Mucosa of rectum (tissue), 2 donors: ENCODE results near the gene PKP4.
"Not testable (repeated sequence)": the region's sequence is repeated elsewhere in the genome, so short reads cannot be mapped to it uniquely, and the experiment has no call there.

Experiments used
- H3K27ac ChIP-seq, 2 donors: one replicate each; pipeline ENCODE4 v1.7.0; 2013; ENCODE audit warnings: inconsistent platforms in 2 of 2, low read depth in 2 of 2, low read length in 2 of 2
- H3K27me3 ChIP-seq, 2 donors: one replicate each; pipeline ENCODE4 v1.7.0; 2013; ENCODE audit warnings: low read length in 2 of 2; ENCODE audit not compliant: control insufficient read depth in 2 of 2, insufficient read depth in 2 of 2
- H3K36me3 ChIP-seq, 2 donors: one replicate each; pipeline ENCODE4 v1.7.0; 2013; ENCODE audit warnings: low read length in 2 of 2; ENCODE audit not compliant: control insufficient read depth in 2 of 2, insufficient read depth in 2 of 2
- H3K4me1 ChIP-seq, 2 donors: one replicate each; pipeline ENCODE4 v1.7.0; 2013; ENCODE audit warnings: low read length in 2 of 2, mild to moderate bottlenecking in 1 of 2; ENCODE audit not compliant: control insufficient read depth in 2 of 2, insufficient read depth in 2 of 2
- H3K4me3 ChIP-seq, 2 donors: one replicate each; pipeline ENCODE4 v1.7.0; 2013; ENCODE audit warnings: low read length in 2 of 2
- H3K9ac ChIP-seq, 2 donors: one replicate each; pipeline ENCODE4 v1.7.0; 2013; ENCODE audit warnings: low read length in 2 of 2, low read depth in 1 of 2, mild to moderate bottlenecking in 1 of 2
- H3K9me3 ChIP-seq, 2 donors: one replicate each; pipeline ENCODE4 v1.7.0; 2013; ENCODE audit warnings: low read length in 2 of 2; ENCODE audit not compliant: control insufficient read depth in 2 of 2
- donor health status: healthy.
- donor health status: Normal muscosa, but diverticular disease.

The PKP4 gene

GRCh38 chr2:158702740-158703139, 246.0 kb downstream of the PKP4 start:
- Histone ChIP-seq H3K9ac (no peak overlapping the region), H3K9me3 (peaks cover 3% of the 10 kb centered on the region in 2 donors), H3K27ac (no peak overlapping the region), H3K36me3 (no peaks in the 10 kb centered on the region), H3K27me3 (no peaks in the 10 kb centered on the region), H3K4me3 (no peak overlapping the region), H3K4me1 (no peaks in the 10 kb centered on the region)

GRCh38 chr2:158704724-158705465, 248.1 kb downstream of the PKP4 start:
- H3K9ac ChIP-seq, H3K4me3 ChIP-seq, H3K36me3 ChIP-seq: not testable (repeated sequence)

GRCh38 chr2:158712791-158713522, 256.2 kb downstream of the PKP4 start:
- Histone ChIP-seq H3K36me3 (no peaks in the 10 kb centered on the region), H3K9ac (no peak overlapping the region), H3K4me3 (no peak overlapping the region), H3K27me3 (no peaks in the 10 kb centered on the region), H3K4me1 (peaks cover 0 to 8% of the 10 kb centered on the region in 2 donors), H3K27ac (no peak overlapping the region), H3K9me3 (peaks cover 0 to 2% of the 10 kb centered on the region in 2 donors)

More at GRCh38 chr2:158704724-158705465, 248.1 kb downstream of the PKP4 start:
- not testable (repeated sequence) for H3K27ac ChIP-seq, H3K9me3 ChIP-seq, H3K27me3 ChIP-seq, H3K4me1 ChIP-seq

DNA sequence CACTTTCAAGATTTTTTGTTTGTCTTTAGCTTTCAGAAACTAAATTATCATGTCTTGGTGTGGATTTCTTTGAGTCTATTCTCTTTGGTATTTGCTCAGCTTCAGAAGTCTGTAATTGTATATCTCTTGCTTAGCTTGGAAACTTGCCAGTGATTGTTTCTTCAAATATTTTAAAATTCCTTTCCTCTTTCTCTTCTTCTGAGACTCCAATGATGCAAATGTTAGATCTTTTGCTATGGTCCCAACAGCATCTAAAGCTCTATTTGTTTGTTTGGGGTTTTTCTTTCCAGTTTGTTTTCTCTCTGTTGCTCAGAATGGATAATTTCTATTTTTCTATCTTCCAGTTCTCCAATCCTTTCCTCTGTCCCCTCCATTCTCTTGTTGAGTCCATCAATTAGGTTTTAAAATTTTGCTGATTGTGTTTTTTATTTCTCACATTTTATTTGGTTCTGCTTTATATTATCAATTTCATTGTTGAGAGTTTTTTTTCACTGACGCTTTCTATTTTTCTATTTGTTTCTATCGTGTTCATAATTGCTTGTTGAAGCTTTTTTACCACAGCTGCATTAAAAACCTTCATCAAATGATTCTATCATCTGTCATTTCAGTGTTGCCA, 256.9 kb downstream of the PKP4 start:
- no peaks in the 10 kb centered on the region for H3K27me3 ChIP-seq
- no peak overlapping the region for H3K4me3 ChIP-seq
- no peak overlapping the region for H3K9ac ChIP-seq
- peaks cover 0 to 8% of the 10 kb centered on the region in 2 donors for H3K4me1 ChIP-seq
- H3K9me3 ChIP-seq, result peaks cover 0 to 2% of the 10 kb centered on the region in 2 donors
- no peak overlapping the region for H3K27ac ChIP-seq
- H3K36me3 ChIP-seq, result no peaks in the 10 kb centered on the region

GRCh38 chr2:158714420-158714819, 257.7 kb downstream of the PKP4 start:
- Histone ChIP-seq H3K9me3 (peaks cover 0 to 2% of the 10 kb centered on the region in 2 donors), H3K4me3 (no peak overlapping the region), H3K27me3 (no peaks in the 10 kb centered on the region), H3K36me3 (no peaks in the 10 kb centered on the region), H3K4me1 (peaks cover 0 to 8% of the 10 kb centered on the region in 2 donors), H3K9ac (no peak overlapping the region), H3K27ac (no peak overlapping the region)

GRCh38 chr2:158715357-158715756, 258.6 kb downstream of the PKP4 start:
- Histone ChIP-seq H3K9ac (no peak overlapping the region), H3K9me3 (peaks cover 0 to 2% of the 10 kb centered on the region in 2 donors), H3K36me3 (no peaks in the 10 kb centered on the region), H3K27ac (peak overlapping the region; percentile 3 to 43), H3K4me3 (no peak overlapping the region), H3K4me1 (peaks cover 0 to 8% of the 10 kb centered on the region in 2 donors), H3K27me3 (no peaks in the 10 kb centered on the region)

DNA sequence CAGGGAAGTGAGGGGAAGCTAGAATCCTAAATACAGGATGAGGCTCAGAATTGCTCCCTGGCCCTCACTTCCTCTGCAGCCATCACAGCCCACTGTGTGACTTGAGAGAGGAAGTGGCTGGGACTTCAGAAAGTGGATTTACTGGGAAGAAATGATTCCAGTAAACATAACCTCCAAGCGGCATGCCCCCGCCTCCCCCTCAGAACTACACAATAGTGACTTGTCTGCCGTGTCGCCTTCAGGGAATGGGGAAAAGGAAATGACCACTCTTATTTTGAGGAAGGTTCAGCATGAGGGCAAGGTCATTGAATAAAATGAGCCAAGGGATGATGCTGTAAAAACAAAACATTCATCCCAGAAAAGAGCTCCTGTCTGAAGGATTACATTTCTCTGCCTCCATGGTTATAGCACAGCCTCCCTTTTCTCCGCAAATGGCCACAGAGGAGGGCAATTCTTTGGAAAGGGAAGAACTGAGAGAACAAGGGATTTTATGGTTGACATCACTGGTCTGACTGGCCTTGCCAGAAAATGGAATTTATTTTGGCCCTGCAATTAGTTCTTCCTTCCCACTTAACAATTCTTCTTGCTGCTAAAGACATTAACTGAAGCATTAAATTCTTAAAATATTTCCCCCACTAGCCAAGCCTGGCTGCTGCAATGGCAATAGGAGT, 259.5 kb downstream of the PKP4 start:
- Histone ChIP-seq H3K9ac (no peak overlapping the region), H3K27me3 (no peaks in the 10 kb centered on the region), H3K4me1 (peaks cover 0 to 8% of the 10 kb centered on the region in 2 donors), H3K36me3 (no peaks in the 10 kb centered on the region), H3K9me3 (peaks cover 0 to 2% of the 10 kb centered on the region in 2 donors), H3K4me3 (no peak overlapping the region), H3K27ac (no peak overlapping the region)

GRCh38 chr2:158716921-158717320, 260.2 kb downstream of the PKP4 start:
- Histone ChIP-seq H3K27ac (no peak overlapping the region), H3K9me3 (peaks cover 0 to 2% of the 10 kb centered on the region in 2 donors), H3K36me3 (no peaks in the 10 kb centered on the region), H3K4me1 (peaks cover 0 to 8% of the 10 kb centered on the region in 2 donors), H3K9ac (no peak overlapping the region), H3K27me3 (no peaks in the 10 kb centered on the region), H3K4me3 (no peak overlapping the region)

GRCh38 chr2:158717366-158718195, 260.8 kb downstream of the PKP4 start:
- no peaks in the 10 kb centered on the region for H3K36me3 ChIP-seq
- H3K4me1 ChIP-seq, result peaks cover 0 to 8% of the 10 kb centered on the region in 2 donors
- no peak overlapping the region for H3K27ac ChIP-seq
- no peak overlapping the region for H3K9ac ChIP-seq
- no peak overlapping the region for H3K4me3 ChIP-seq
- peaks cover 0 to 2% of the 10 kb centered on the region in 2 donors for H3K9me3 ChIP-seq
- no peaks in the 10 kb centered on the region for H3K27me3 ChIP-seq
